ENCODE results near the gene POLL. TPM values are rescaled to one million over a fixed set of nuclear protein-coding genes. Genes with fewer than 3 reads are reported as not detected.

POLL gene
- total RNA-seq, 2 experiments from 2014 or later: 31.9 to 35.9 TPM

Other genes starting within 250 kb of the POLL start
- 10 to 100 TPM; 14.4 to 15.5 TPM for gene BTRC, start 234.1 kb downstream of the POLL start, total RNA-seq
- 1 to 10 TPM; 4.1 to 5.2 TPM for gene DPCD, start 64 bp upstream of the POLL start, total RNA-seq
- 10 to 100 TPM; 36.8 to 37.3 TPM for gene FBXW4, start 106.9 kb upstream of the POLL start, total RNA-seq
- gene FGF8, start 187.9 kb upstream of the POLL start, total RNA-seq: not detected
- gene NPM3, start 195.2 kb upstream of the POLL start, total RNA-seq: 10 to 100 TPM; 26.6 to 26.7 TPM
- gene OGA, start 230.2 kb upstream of the POLL start, total RNA-seq: 100 to 1,000 TPM; 142 to 145 TPM